ENCODE results near the gene C5orf15.

The C5orf15 gene

DNA sequence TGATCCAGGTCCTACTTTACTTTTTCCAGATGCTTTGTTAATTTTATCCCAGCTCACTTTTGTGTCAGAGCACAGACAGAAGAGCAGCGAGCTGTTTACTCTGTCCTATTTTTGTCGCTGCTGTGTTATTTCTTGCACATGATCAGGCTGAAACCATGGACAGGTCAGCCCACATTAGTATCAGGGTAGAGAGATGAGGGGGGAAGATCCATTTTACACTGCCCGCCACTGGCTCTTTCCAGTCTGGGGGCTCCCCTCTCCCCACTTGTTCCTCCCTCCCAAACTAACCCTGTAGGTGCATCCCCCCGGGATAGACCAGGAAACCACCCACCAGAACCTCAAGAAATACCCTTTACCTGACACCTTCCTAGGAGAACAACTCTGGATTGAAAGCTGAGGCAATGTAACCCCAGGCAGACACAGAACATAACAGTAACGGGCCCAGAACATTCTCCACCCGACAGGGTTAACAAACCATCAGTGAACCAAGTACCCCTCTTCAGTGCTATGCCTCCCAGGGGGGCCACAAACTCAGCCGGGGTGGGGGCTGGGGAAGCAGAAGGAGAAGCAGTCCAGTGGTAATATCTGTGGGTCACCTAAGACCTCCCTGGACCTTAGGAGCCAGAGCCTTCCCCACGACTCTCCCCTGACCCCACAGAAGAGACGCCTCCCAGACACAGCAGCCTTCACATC, 26.0 kb upstream of the C5orf15 start:
- Histone ChIP-seq H3K27ac (ENCODE audit: low read depth, low read length) (no peak overlapping the region), H3K4me3 (ENCODE audit: low read depth in 1 of 2, low read length in 2 of 2) (no peak overlapping the region), H3K9me3 (ENCODE audit: control insufficient read depth in 1 of 2, low read length in 2 of 2) (no peaks in the 10 kb centered on the region), H3K9ac (ENCODE audit: low read depth in 1 of 2, low read length in 2 of 2) (no peak overlapping the region), H3K36me3 (ENCODE audit: control insufficient read depth in 1 of 2, insufficient read depth in 2 of 2, low read length in 2 of 2) (peaks cover 15 to 19% of the 10 kb centered on the region in 2 donors), H3K4me1 (ENCODE audit: control insufficient read depth in 1 of 2, insufficient read depth in 2 of 2, low read length in 2 of 2) (peaks cover 36 to 41% of the 10 kb centered on the region in 2 donors), H3K27me3 (ENCODE audit: control insufficient read depth in 1 of 2, insufficient read depth in 2 of 2, low read length in 2 of 2) (no peaks in the 10 kb centered on the region)

DNA sequence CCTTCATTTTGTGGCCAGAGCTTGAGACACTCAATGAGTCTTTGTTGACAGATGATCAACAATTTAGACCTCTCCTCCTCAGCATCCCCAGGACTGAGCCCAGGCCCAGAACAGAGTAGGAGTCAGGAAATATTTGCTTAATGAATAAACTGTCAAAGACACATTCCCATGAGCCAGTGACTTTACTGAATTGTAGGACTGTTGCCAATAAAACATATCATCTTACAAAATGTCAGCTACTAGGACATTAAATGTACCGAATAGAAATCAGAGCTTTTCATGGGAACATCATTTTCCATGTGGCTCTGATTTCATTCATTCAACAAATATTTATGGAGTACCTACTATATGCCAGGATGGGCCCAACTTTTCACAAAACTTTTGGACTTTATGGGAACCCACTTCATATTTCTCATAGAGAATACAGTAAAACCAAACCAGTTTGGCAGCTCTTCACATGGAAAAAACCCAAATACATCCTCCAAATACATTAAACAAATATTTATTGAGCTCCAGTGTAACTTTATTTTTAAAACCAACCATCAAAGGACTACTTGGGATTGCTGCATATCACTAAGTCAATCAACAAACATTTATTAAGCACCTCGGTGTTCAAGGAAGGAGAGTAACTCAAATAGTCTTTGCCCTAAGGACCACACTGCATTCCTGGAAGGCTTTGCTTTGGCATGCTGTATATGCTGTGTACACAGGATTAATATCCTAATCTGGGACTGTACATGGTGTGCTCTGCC, 24.9 kb upstream of the C5orf15 start:
- Histone ChIP-seq H3K9me3 (ENCODE audit: control insufficient read depth in 1 of 2, low read length in 2 of 2) (no peaks in the 10 kb centered on the region), H3K4me1 (ENCODE audit: control insufficient read depth in 1 of 2, insufficient read depth in 2 of 2, low read length in 2 of 2) (peaks cover 25 to 39% of the 10 kb centered on the region in 2 donors), H3K4me3 (ENCODE audit: low read depth in 1 of 2, low read length in 2 of 2) (no peak overlapping the region), H3K9ac (ENCODE audit: low read depth in 1 of 2, low read length in 2 of 2) (no peak overlapping the region), H3K27ac (ENCODE audit: low read depth, low read length) (no peak overlapping the region), H3K27me3 (ENCODE audit: control insufficient read depth in 1 of 2, insufficient read depth in 2 of 2, low read length in 2 of 2) (no peaks in the 10 kb centered on the region), H3K36me3 (ENCODE audit: control insufficient read depth in 1 of 2, insufficient read depth in 2 of 2, low read length in 2 of 2) (peaks cover 22 to 23% of the 10 kb centered on the region in 2 donors)

- Histone ChIP-seq H3K9me3 (ENCODE audit: control insufficient read depth in 1 of 2, low read length in 2 of 2) (no peaks in the 10 kb centered on the region), H3K4me1 (ENCODE audit: control insufficient read depth in 1 of 2, insufficient read depth in 2 of 2, low read length in 2 of 2) (peaks cover 25 to 39% of the 10 kb centered on the region in 2 donors), H3K27me3 (ENCODE audit: control insufficient read depth in 1 of 2, insufficient read depth in 2 of 2, low read length in 2 of 2) (no peaks in the 10 kb centered on the region), H3K36me3 (ENCODE audit: control insufficient read depth in 1 of 2, insufficient read depth in 2 of 2, low read length in 2 of 2) (peaks cover 23 to 26% of the 10 kb centered on the region in 2 donors), H3K4me3 (ENCODE audit: low read depth in 1 of 2, low read length in 2 of 2) (no peak overlapping the region), H3K9ac (ENCODE audit: low read depth in 1 of 2, low read length in 2 of 2) (no peak overlapping the region), H3K27ac (ENCODE audit: low read depth, low read length) (no peak overlapping the region)
Observed at GRCh38 chr5:133992429-133993155, 24.2 kb upstream of the C5orf15 start.

GRCh38 chr5:133991171-133991910, 22.9 kb upstream of the C5orf15 start:
- Histone ChIP-seq H3K27me3 (ENCODE audit: control insufficient read depth in 1 of 2, insufficient read depth in 2 of 2, low read length in 2 of 2) (no peaks in the 10 kb centered on the region), H3K9me3 (ENCODE audit: control insufficient read depth in 1 of 2, low read length in 2 of 2) (no peaks in the 10 kb centered on the region), H3K36me3 (ENCODE audit: control insufficient read depth in 1 of 2, insufficient read depth in 2 of 2, low read length in 2 of 2) (peaks cover 23 to 38% of the 10 kb centered on the region in 2 donors), H3K9ac (ENCODE audit: low read depth in 1 of 2, low read length in 2 of 2) (no peak overlapping the region), H3K27ac (ENCODE audit: low read depth, low read length) (no peak overlapping the region), H3K4me3 (ENCODE audit: low read depth in 1 of 2, low read length in 2 of 2) (no peak overlapping the region), H3K4me1 (ENCODE audit: control insufficient read depth in 1 of 2, insufficient read depth in 2 of 2, low read length in 2 of 2) (peaks cover 17 to 30% of the 10 kb centered on the region in 2 donors)

GRCh38 chr5:133990396-133990795, 22.0 kb upstream of the C5orf15 start:
- Histone ChIP-seq H3K9me3 (ENCODE audit: control insufficient read depth in 1 of 2, low read length in 2 of 2) (no peaks in the 10 kb centered on the region), H3K4me1 (ENCODE audit: control insufficient read depth in 1 of 2, insufficient read depth in 2 of 2, low read length in 2 of 2) (peaks cover 7 to 21% of the 10 kb centered on the region in 2 donors), H3K27me3 (ENCODE audit: control insufficient read depth in 1 of 2, insufficient read depth in 2 of 2, low read length in 2 of 2) (no peaks in the 10 kb centered on the region), H3K4me3 (ENCODE audit: low read depth in 1 of 2, low read length in 2 of 2) (no peak overlapping the region), H3K9ac (ENCODE audit: low read depth in 1 of 2, low read length in 2 of 2) (no peak overlapping the region), H3K36me3 (ENCODE audit: control insufficient read depth in 1 of 2, insufficient read depth in 2 of 2, low read length in 2 of 2) (peaks cover 23 to 46% of the 10 kb centered on the region in 2 donors), H3K27ac (ENCODE audit: low read depth, low read length) (no peak overlapping the region)

DNA sequence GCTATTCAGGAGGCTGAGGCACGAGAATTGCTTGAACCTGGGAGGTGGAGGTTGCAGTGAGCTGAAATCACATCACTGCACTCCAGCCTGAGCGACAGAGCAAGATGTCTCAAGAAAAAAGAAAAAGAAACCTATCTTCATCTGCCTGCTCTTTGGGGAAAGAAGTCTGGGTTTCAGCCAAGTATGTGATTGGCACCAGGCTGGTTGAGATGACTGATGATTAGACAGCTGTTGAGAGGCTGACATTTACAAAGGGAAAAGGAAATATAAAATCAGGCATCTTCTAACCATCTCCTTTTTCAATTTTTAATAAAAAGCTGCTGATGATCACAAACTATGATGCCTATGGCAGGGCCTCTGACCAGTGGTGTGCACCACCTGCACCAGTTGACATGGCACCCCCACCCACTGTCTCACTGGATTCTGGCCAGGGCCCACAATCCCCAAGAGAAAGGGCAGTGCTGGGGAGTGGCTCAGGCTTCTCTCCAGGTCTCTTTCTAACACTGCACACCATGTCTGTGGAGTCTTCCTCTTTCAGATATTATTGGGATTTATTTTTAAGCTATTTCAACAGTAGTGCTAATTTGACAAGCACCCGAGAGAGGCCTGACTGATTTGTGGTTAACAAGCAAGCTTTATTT, 17.2 kb upstream of the C5orf15 start:
- Histone ChIP-seq H3K9ac (ENCODE audit: low read depth in 1 of 2, low read length in 2 of 2) (no peak overlapping the region), H3K9me3 (ENCODE audit: control insufficient read depth in 1 of 2, low read length in 2 of 2) (no peaks in the 10 kb centered on the region), H3K27me3 (ENCODE audit: control insufficient read depth in 1 of 2, insufficient read depth in 2 of 2, low read length in 2 of 2) (no peaks in the 10 kb centered on the region), H3K4me1 (ENCODE audit: control insufficient read depth in 1 of 2, insufficient read depth in 2 of 2, low read length in 2 of 2) (no peaks in the 10 kb centered on the region), H3K27ac (ENCODE audit: low read depth, low read length) (no peak overlapping the region), H3K36me3 (ENCODE audit: control insufficient read depth in 1 of 2, insufficient read depth in 2 of 2, low read length in 2 of 2) (peaks cover 22 to 81% of the 10 kb centered on the region in 2 donors), H3K4me3 (ENCODE audit: low read depth in 1 of 2, low read length in 2 of 2) (no peak overlapping the region)

GRCh38 chr5:133983674-133984073, 15.2 kb upstream of the C5orf15 start:
- no peak overlapping the region for H3K9ac ChIP-seq (ENCODE audit: low read depth in 1 of 2, low read length in 2 of 2)
- H3K27me3 ChIP-seq (ENCODE audit: control insufficient read depth in 1 of 2, insufficient read depth in 2 of 2, low read length in 2 of 2) = no peaks in the 10 kb centered on the region
- H3K27ac ChIP-seq (ENCODE audit: low read depth, low read length) = no peak overlapping the region
- H3K4me1 ChIP-seq (ENCODE audit: control insufficient read depth in 1 of 2, insufficient read depth in 2 of 2, low read length in 2 of 2) = no peaks in the 10 kb centered on the region
- no peak overlapping the region for H3K4me3 ChIP-seq (ENCODE audit: low read depth in 1 of 2, low read length in 2 of 2)
- no peaks in the 10 kb centered on the region for H3K9me3 ChIP-seq (ENCODE audit: control insufficient read depth in 1 of 2, low read length in 2 of 2)
- H3K36me3 ChIP-seq (ENCODE audit: control insufficient read depth in 1 of 2, insufficient read depth in 2 of 2, low read length in 2 of 2) = peaks cover 10 to 83% of the 10 kb centered on the region in 2 donors

- H3K27me3 ChIP-seq (ENCODE audit: control insufficient read depth in 1 of 2, insufficient read depth in 2 of 2, low read length in 2 of 2) = no peaks in the 10 kb centered on the region
- H3K27ac ChIP-seq (ENCODE audit: low read depth, low read length) = no peak overlapping the region
- no peak overlapping the region for H3K9ac ChIP-seq (ENCODE audit: low read depth in 1 of 2, low read length in 2 of 2)
- H3K36me3 ChIP-seq (ENCODE audit: control insufficient read depth in 1 of 2, insufficient read depth in 2 of 2, low read length in 2 of 2) = peaks cover 14 to 87% of the 10 kb centered on the region in 2 donors
- H3K4me3 ChIP-seq (ENCODE audit: low read depth in 1 of 2, low read length in 2 of 2) = no peak overlapping the region
- H3K9me3 ChIP-seq (ENCODE audit: control insufficient read depth in 1 of 2, low read length in 2 of 2) = no peaks in the 10 kb centered on the region
- H3K4me1 ChIP-seq (ENCODE audit: control insufficient read depth in 1 of 2, insufficient read depth in 2 of 2, low read length in 2 of 2) = no peaks in the 10 kb centered on the region
Observed at GRCh38 chr5:133981714-133982113, 13.3 kb upstream of the C5orf15 start.

DNA sequence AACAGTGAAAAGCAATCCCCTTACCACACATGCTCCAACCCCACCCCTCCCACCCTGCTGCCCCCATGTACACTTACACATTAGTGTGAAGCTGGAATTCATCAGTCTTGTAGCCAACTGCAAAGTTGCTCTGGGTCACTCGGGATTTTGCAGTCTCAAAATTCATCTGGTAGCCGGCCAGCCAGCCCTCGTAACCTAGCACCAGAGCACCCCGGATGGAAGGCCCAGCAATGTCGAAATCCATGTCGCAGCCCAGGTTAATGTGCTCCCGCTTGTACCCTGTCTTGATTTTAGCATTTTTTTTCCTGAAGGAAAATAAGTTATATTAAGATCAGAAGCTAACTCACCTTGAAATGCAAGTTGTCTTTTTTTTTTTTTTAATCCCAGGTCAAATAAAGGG, 12.2 kb upstream of the C5orf15 start:
- H3K4me3 ChIP-seq (ENCODE audit: low read depth in 1 of 2, low read length in 2 of 2) = no peak overlapping the region
- peaks cover 14 to 87% of the 10 kb centered on the region in 2 donors for H3K36me3 ChIP-seq (ENCODE audit: control insufficient read depth in 1 of 2, insufficient read depth in 2 of 2, low read length in 2 of 2)
- no peaks in the 10 kb centered on the region for H3K27me3 ChIP-seq (ENCODE audit: control insufficient read depth in 1 of 2, insufficient read depth in 2 of 2, low read length in 2 of 2)
- H3K9ac ChIP-seq (ENCODE audit: low read depth in 1 of 2, low read length in 2 of 2) = no peak overlapping the region
- no peak overlapping the region for H3K27ac ChIP-seq (ENCODE audit: low read depth, low read length)
- H3K9me3 ChIP-seq (ENCODE audit: control insufficient read depth in 1 of 2, low read length in 2 of 2) = no peaks in the 10 kb centered on the region
- no peaks in the 10 kb centered on the region for H3K4me1 ChIP-seq (ENCODE audit: control insufficient read depth in 1 of 2, insufficient read depth in 2 of 2, low read length in 2 of 2)

All from duodenal mucosa (tissue), 2 donors.